Panc1 (cell line): Measurements from ENCODE around the gene UAP1. TPM values are rescaled to one million over a fixed set of nuclear protein-coding genes. Genes with fewer than 3 reads are reported as not detected.

Experiments
- ATAC-seq: fragments of 200-7000 bp; cut with Tn5 transposase; 2 replicates; pipeline ENCODE4 v1.9.1; 2020; ENCODE audit warnings: mild to moderate bottlenecking, moderate library complexity
- BruUV-seq: library from RNA; stranded (reverse); fragments of 400-500 nt; replicated peaks from 2 replicates; lab custom pipeline; 2021; lab: Mats Ljungman, UMichigan
- CTCF ChIA-PET: fragments of 300-600 bp; sonication (Branson Sonifier 250); formaldehyde crosslinking; loops from one replicate; lab custom pipeline; 2022; ENCODE audit warnings: antibody characterized with exemption; lab: Charles Lee
- POLR2A ChIA-PET: fragments of 300-600 bp; sonication (Branson Sonifier 250); formaldehyde crosslinking; loops from one replicate; lab custom pipeline; 2022; ENCODE audit warnings: antibody characterized with exemption; lab: Charles Lee
- DNase-seq: peaks from one replicate; pipeline ENCODE4 v3.0.0-alpha.2; 2010; ENCODE audit warnings: low read depth, low spot score
- H3K27ac ChIP-seq: 2 replicates; pipeline ENCODE4 v1.5.1; 2011; ENCODE audit warnings: mild to moderate bottlenecking, low read length, inconsistent platforms
- H3K27me3 ChIP-seq: fragments of 200-500 bp; sonication (Bioruptor generic); 2 replicates; pipeline ENCODE4 v1.6.0; 2014; ENCODE audit warnings: low read length, inconsistent platforms; ENCODE audit not compliant: control insufficient read depth, insufficient read depth
- H3K36me3 ChIP-seq: fragments of 200-500 bp; sonication (Bioruptor generic); 2 replicates; pipeline ENCODE4 v1.5.1; 2014; ENCODE audit warnings: inconsistent platforms, mild to moderate bottlenecking, low read length, moderate library complexity; ENCODE audit not compliant: control insufficient read depth, insufficient read depth
- H3K4me1 ChIP-seq: 2 replicates; pipeline ENCODE4 v1.5.1; 2011; ENCODE audit warnings: inconsistent platforms, mild to moderate bottlenecking, low read length, moderate library complexity; ENCODE audit not compliant: control insufficient read depth, insufficient read depth
- H3K4me3 ChIP-seq, 2 experiments: 2 replicates each; pipeline ENCODE4 v1.5.1; 2011 to 2012; ENCODE audit warnings: low read depth in 2 of 2, low read length in 2 of 2, mild to moderate bottlenecking in 2 of 2, inconsistent platforms in 1 of 2, moderate library complexity in 1 of 2
- H3K9me3 ChIP-seq: fragments of 200-500 bp; sonication (Bioruptor generic); 2 replicates; pipeline ENCODE4 v1.5.1; 2014; ENCODE audit warnings: low read depth, mild to moderate bottlenecking, inconsistent platforms, low read length, moderate library complexity; ENCODE audit not compliant: control insufficient read depth, insufficient read depth
- POLR2AphosphoS5 ChIP-seq: IDR thresholded peaks from 2 replicates; pipeline ENCODE4 v1.6.1; 2012; ENCODE audit warnings: mild to moderate bottlenecking, low read depth, low read length, moderate library complexity
- REST ChIP-seq, 2 experiments: IDR thresholded peaks; 2 replicates each; pipeline ENCODE4 v1.6.1; 2011 to 2012; ENCODE audit warnings: low read depth in 2 of 2, control low read depth in 1 of 2, low read length in 1 of 2, mild to moderate bottlenecking in 1 of 2, moderate library complexity in 1 of 2; ENCODE audit not compliant: insufficient read depth in 1 of 2
- SIN3A ChIP-seq: IDR thresholded peaks from 2 replicates; pipeline ENCODE4 v1.6.1; 2012; ENCODE audit warnings: low read depth, mild to moderate bottlenecking, low read length, moderate library complexity, borderline replicate concordance; ENCODE audit not compliant: insufficient read depth
- TCF7L2 ChIP-seq: IDR thresholded peaks from 2 replicates; pipeline ENCODE4 v1.6.1; 2011; ENCODE audit warnings: mild to moderate bottlenecking, low read depth, low read length, inconsistent platforms
- in situ Hi-C: cut with HindIII; loops from 2 replicates; pipeline ENCODE4 v1.10.0; 2016; ENCODE audit warnings: low sequenced_read_pairs, low pct_unique_long_range_greater_than_20kb
- intact Hi-C: fragments of 100-400 bp; cut with micrococcal nuclease; formaldehyde crosslinking; loops from one replicate; pipeline ENCODE4 v1.10.0; 2022; ENCODE audit not compliant: unreplicated experiment
- total RNA-seq: library from RNA; stranded (reverse); gene quantifications from one replicate; pipeline ENCODE4 v1.2.1, GENCODE V29; 2021; ENCODE audit not compliant: unreplicated experiment
- TF ChIP-seq, protein P1 (sequence below): fragments of 450-650 bp; IDR thresholded peaks from 2 replicates; pipeline ENCODE4 v1.5.1; 2017; ENCODE audit warnings: mild to moderate bottlenecking

UAP1 gene
- total RNA-seq, 1 experiment from 2014 or later, result 97.7 TPM

DNA sequence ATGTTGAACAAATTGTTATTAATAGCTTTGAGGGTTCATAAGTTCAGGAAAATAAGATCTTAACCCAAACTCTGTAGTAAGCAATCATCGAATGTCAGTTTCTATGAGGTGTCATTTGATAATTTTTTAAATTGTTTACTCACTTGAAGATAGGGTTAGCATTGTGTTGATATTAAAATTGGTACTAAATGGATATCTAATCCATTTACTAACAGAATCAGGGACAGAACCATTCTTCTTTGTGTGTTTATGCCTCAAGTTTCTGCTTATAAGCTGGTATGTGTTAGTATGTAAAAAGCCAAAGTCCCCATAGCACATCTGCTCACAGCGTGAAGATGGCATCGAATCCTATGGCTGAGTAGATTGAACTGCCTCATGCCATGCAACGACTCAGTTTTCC is 84.1 kb downstream of the UAP1 start:
- Histone ChIP-seq H3K4me1 (no peaks in the 10 kb centered on the region), H3K27me3 (no peaks in the 10 kb centered on the region), H3K4me3 (no peak overlapping the region), H3K27ac (no peak overlapping the region), H3K9me3 (no peaks in the 10 kb centered on the region), H3K36me3 (no peaks in the 10 kb centered on the region)
- DNase-seq, result no peak
- TF ChIP-seq POLR2AphosphoS5 (no peak), REST (IDR thresholded peaks at IDR 0.05; ENCODE audit: insufficient read depth in 1 of 2, low read depth in 2 of 2, low read length in 1 of 2) (no peak), TCF7L2 (no peak), SIN3A (no peak)
- TF ChIP-seq, protein P1, sequence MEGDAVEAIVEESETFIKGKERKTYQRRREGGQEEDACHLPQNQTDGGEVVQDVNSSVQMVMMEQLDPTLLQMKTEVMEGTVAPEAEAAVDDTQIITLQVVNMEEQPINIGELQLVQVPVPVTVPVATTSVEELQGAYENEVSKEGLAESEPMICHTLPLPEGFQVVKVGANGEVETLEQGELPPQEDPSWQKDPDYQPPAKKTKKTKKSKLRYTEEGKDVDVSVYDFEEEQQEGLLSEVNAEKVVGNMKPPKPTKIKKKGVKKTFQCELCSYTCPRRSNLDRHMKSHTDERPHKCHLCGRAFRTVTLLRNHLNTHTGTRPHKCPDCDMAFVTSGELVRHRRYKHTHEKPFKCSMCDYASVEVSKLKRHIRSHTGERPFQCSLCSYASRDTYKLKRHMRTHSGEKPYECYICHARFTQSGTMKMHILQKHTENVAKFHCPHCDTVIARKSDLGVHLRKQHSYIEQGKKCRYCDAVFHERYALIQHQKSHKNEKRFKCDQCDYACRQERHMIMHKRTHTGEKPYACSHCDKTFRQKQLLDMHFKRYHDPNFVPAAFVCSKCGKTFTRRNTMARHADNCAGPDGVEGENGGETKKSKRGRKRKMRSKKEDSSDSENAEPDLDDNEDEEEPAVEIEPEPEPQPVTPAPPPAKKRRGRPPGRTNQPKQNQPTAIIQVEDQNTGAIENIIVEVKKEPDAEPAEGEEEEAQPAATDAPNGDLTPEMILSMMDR, result no peak
- intact Hi-C loops (no loop called here), in situ Hi-C loops (no loop called here)
- no peak for ATAC-seq
- no TSS peak for BruUV-seq
- CTCF ChIA-PET, result no interaction called here
- POLR2A ChIA-PET, result no interaction called here

GRCh38 chr1:162649583-162649982 is 88.1 kb downstream of the UAP1 start:
- intact Hi-C loops (no loop called here), in situ Hi-C loops (no loop called here)
- CTCF ChIA-PET, result no interaction called here
- no peak overlapping the region for H3K27ac ChIP-seq
- no peak overlapping the region for H3K4me3 ChIP-seq
- no TSS peak for BruUV-seq
- H3K27me3 ChIP-seq, result no peaks in the 10 kb centered on the region
- H3K36me3 ChIP-seq, result no peaks in the 10 kb centered on the region
- TF ChIP-seq SIN3A, result no peak
- no peak for TF ChIP-seq TCF7L2
- no peak for TF ChIP-seq REST (IDR thresholded peaks at IDR 0.05; ENCODE audit: insufficient read depth in 1 of 2, low read depth in 2 of 2, low read length in 1 of 2)
- TF ChIP-seq, protein P1, result no peak
- no peak for TF ChIP-seq POLR2AphosphoS5
- no peaks in the 10 kb centered on the region for H3K4me1 ChIP-seq
- no peak for DNase-seq
- no peak for ATAC-seq
- H3K9me3 ChIP-seq, result no peaks in the 10 kb centered on the region
- POLR2A ChIA-PET, result no interaction called here

Other genes with a start within 250 kb of the UAP1 start
- not detected for gene SPATA46, start 184.9 kb upstream of the UAP1 start, total RNA-seq
- gene C1orf226, start 180.0 kb upstream of the UAP1 start, total RNA-seq, result 38.4 TPM
- gene SH2D1B, start 149.6 kb upstream of the UAP1 start, total RNA-seq, result not detected
- gene UHMK1, start 63.9 kb upstream of the UAP1 start, total RNA-seq, result 76.0 TPM
- gene DDR2, start 70.7 kb downstream of the UAP1 start, total RNA-seq, result 1.9 TPM
- gene HSD17B7, start 229.0 kb downstream of the UAP1 start, total RNA-seq, result 24.6 TPM